DMS 273 (cell line): Measurements from ENCODE around the gene RSKR.
"Not testable (repeated sequence)": the region's sequence is repeated elsewhere in the genome, so short reads cannot be mapped to it uniquely, and the experiment has no call there.

Experiments used
- DNase-seq: peaks from one replicate; lab custom pipeline; 2025; ENCODE audit not compliant: unreplicated experiment; lab: John Stamatoyannopoulos, UW

RSKR gene

GRCh38 chr17:28578246-28579195 is 35.5 kb downstream of the RSKR start:
- DNase-seq = no peak

GRCh38 chr17:28577466-28577824 is 36.5 kb downstream of the RSKR start:
- peak; percentile 64 for DNase-seq

GRCh38 chr17:28576758-28577465 is 37.1 kb downstream of the RSKR start, which contains the start of gene ALDOC:
ALDOC (minus strand) TSS chr17:28576895; CDS start chr17:28575532, 1,363 bp downstream.
- peak; percentile 99 for DNase-seq

- not testable (repeated sequence) for DNase-seq
Observed at GRCh38 chr17:28576016-28576415, 38.0 kb downstream of the RSKR start.

GRCh38 chr17:28575126-28575795 is 38.7 kb downstream of the RSKR start:
- DNase-seq = peak; percentile 41

- peak; percentile 39 for DNase-seq
Observed at GRCh38 chr17:28574526-28574925, 39.5 kb downstream of the RSKR start.

GRCh38 chr17:28573966-28574480 is 40.0 kb downstream of the RSKR start:
- DNase-seq = no peak

GRCh38 chr17:28573521-28573920 is 40.5 kb downstream of the RSKR start:
- no peak for DNase-seq

GRCh38 chr17:28573040-28573380 is 41.0 kb downstream of the RSKR start:
- no peak for DNase-seq

- DNase-seq = peak; percentile 44
Observed at GRCh38 chr17:28572259-28573039, 41.5 kb downstream of the RSKR start.

GRCh38 chr17:28571361-28572122 is 42.4 kb downstream of the RSKR start, which contains the start of gene PIGS:
PIGS (minus strand) TSS chr17:28571524; CDS start chr17:28571496, 28 bp downstream.
- DNase-seq = peak; percentile 97

- peak; percentile 61 for DNase-seq
Observed at GRCh38 chr17:28570716-28571360, 43.1 kb downstream of the RSKR start.

GRCh38 chr17:28569446-28569845 is 44.5 kb downstream of the RSKR start:
- DNase-seq = no peak

GRCh38 chr17:28567604-28568003 is 46.4 kb downstream of the RSKR start:
- DNase-seq = no peak

- peak; percentile 21 for DNase-seq
Observed at GRCh38 chr17:28563475-28563874, 50.5 kb downstream of the RSKR start.
